HepG2 (cell line): Measurements from ENCODE around the gene DLL4. TPM values are rescaled to one million over a fixed set of nuclear protein-coding genes. Genes with fewer than 3 reads are reported as not detected.

Experiments used
- ELF4 ChIP-seq: sonication (generic); formaldehyde crosslinking; IDR thresholded peaks from 2 replicates; pipeline ENCODE4 v1.5.0; 2020; ENCODE audit warnings: missing genetic modification reagents, mild to moderate bottlenecking, moderate library complexity, borderline replicate concordance
- FOXA3 ChIP-seq: IDR thresholded peaks from 2 replicates; pipeline ENCODE4 v1.6.1; 2016; ENCODE audit warnings: missing genetic modification reagents, missing compliant biosample characterization
- RERE ChIP-seq: IDR thresholded peaks from 2 replicates; pipeline ENCODE4 v1.6.1; 2016; ENCODE audit warnings: low read depth, missing genetic modification reagents, missing compliant biosample characterization
- SNAPC4 ChIP-seq: sonication (generic); formaldehyde crosslinking; IDR thresholded peaks from 2 replicates; pipeline ENCODE4 v1.4.0; 2020; ENCODE audit warnings: mild to moderate bottlenecking, missing genetic modification reagents
- SPEN ChIP-seq: sonication (generic); formaldehyde crosslinking; IDR thresholded peaks from 2 replicates; pipeline ENCODE4 v1.5.1; 2020; ENCODE audit warnings: low read depth, mild to moderate bottlenecking, missing genetic modification reagents
- ZNF343 ChIP-seq: sonication (generic); formaldehyde crosslinking; IDR thresholded peaks from 2 replicates; pipeline ENCODE4 v1.4.0; 2020; ENCODE audit warnings: mild to moderate bottlenecking, missing genetic modification reagents
- ZNF512 ChIP-seq: sonication (generic); formaldehyde crosslinking; IDR thresholded peaks from 2 replicates; pipeline ENCODE4 v1.4.0; 2020; ENCODE audit warnings: mild to moderate bottlenecking, missing genetic modification reagents
- ZNF713 ChIP-seq: sonication (generic); formaldehyde crosslinking; IDR thresholded peaks from 2 replicates; pipeline ENCODE4 v1.4.0; 2020; ENCODE audit warnings: mild to moderate bottlenecking, missing genetic modification reagents
- polyA plus RNA-seq, 8 experiments: library from polyadenylated mRNA; depleted of rRNA in 3 of 8; stranded (reverse) in 7 of 8; unstranded in 1 of 8; fragments of >200 nt; fragmentation: Illumina TruSeq in 4 of 8; extraction: Trizol in 4 of 8; gene quantifications; 2 replicates each; pipeline versions ENCODE4 v1.2.1 to v1.2.3, GENCODE V29; 2011 to 2016; ENCODE audit warnings: low read depth in 4 of 8, missing spikeins in 1 of 8, mixed read lengths in 1 of 8; ENCODE audit not compliant: insufficient read depth in 1 of 8
- total RNA-seq, 5 experiments: library from RNA; depleted of rRNA; stranded (reverse); fragments of >200 nt; fragmentation: Illumina TruSeq; extraction: Trizol; gene quantifications; 2 replicates each; pipeline ENCODE4 v1.2.3, GENCODE V29; 2016; ENCODE audit warnings: low read depth in 1 of 5

Gene DLL4
- total and polyA plus RNA-seq, 2 of the 13 experiments (the other 11 are each of a cell fraction or from before 2014, with no cell fraction given): 0.20 to 0.25 TPM

- no peak for TF ChIP-seq SNAPC4 (CRISPR knock-in tag)
- TF ChIP-seq ZNF713 (CRISPR knock-in tag): no peak
- TF ChIP-seq ZNF343: no peak
- no peak for TF ChIP-seq RERE (CRISPR knock-in tag)
- no peak for TF ChIP-seq ELF4 (CRISPR knock-in tag)
- TF ChIP-seq SPEN (CRISPR knock-in tag): no peak
- TF ChIP-seq FOXA3 (CRISPR knock-in tag): no peak
- no peak for TF ChIP-seq ZNF512 (CRISPR knock-in tag)
Observed at GRCh38 chr15:40879609-40880008, 49.5 kb upstream of the DLL4 start (continued).
